Measurements from ENCODE around the gene TMEM187.

Gene TMEM187

DNA sequence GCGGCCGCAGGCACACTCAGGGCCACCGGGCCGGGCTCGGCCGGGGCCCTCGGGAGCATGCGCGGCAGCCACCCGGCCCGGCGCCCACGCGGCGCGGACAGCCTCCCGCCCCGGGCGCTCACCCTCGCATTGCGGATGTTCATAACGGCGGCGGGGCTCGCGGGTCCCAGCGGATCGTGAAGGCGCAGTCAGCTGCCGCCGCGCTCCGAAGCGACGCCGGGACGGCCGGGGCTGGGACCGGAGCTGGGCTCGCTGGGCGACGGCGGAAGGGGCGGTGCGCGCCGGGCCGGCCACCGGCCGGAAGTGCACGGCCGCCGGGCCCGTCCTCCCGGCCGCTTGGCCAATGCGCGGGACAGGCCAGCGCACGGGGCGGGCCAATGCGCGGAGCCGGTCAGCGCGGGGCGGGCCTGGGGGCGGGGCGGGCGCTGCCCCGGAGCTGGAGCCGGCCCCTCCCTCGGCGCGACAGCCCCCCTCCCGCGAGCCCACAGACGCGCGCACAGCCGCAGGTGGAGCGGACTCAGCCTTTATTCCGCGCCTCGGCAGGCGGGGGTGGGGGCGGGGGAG lies 37.7 kb upstream of the TMEM187 start, which contains the start of gene NAA10:
Gene NAA10, minus strand, starts transcription at position 276 of the 564 bp plus-strand sequence. Its CDS starts 133 bp downstream, at position 143.
- DNase-seq (ENCODE audit: low read depth in 2 of 2) = peak in 1 of 2 donors; percentile 34

DNA sequence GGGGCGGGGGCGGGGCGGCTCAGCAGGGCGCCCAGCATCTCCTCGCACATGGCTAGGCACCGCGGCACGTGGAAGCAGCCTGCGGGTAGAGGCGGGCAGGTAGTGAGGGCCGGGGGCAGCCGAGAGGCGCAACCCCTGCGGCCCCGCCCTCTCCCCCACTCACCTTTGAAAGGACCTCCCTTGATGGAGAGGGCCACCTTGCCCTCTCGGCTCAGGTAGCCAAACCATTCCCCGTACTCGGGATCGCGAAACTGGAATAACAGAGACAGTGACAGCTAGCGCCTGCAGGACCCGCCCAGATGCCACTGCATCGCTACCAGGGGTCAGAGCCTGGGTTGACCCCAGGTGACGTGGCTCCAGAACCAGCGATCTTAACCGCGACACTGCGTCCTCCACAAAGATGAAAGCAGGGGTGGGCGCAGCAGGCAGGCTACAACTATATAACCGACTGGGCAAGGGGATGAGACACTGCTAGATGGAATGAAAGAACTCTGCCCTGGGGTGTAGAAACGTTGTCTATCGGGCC lies 37.2 kb upstream of the TMEM187 start:
- DNase-seq (ENCODE audit: low read depth in 2 of 2) = no peak

DNA sequence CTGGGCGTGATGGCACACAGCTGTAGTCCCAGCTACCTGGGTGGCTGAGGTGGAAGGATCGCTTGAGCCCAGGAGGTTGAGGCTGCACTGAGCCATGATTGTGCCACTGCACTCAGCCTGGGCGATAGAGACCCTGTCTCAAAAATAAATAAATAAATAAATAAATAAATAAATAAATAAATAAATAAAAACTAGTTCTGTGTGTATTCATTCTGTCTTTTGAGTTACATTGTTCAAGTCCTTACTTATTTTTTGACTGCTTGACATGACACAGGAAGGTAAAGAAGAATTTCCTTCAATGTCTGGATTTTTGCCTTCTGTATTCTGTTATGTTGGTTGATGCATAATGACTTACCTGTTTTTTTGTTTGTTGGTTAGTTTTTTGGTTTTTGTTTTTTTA lies 35.5 kb upstream of the TMEM187 start:
- no peak for DNase-seq (ENCODE audit: low read depth in 2 of 2)

DNA sequence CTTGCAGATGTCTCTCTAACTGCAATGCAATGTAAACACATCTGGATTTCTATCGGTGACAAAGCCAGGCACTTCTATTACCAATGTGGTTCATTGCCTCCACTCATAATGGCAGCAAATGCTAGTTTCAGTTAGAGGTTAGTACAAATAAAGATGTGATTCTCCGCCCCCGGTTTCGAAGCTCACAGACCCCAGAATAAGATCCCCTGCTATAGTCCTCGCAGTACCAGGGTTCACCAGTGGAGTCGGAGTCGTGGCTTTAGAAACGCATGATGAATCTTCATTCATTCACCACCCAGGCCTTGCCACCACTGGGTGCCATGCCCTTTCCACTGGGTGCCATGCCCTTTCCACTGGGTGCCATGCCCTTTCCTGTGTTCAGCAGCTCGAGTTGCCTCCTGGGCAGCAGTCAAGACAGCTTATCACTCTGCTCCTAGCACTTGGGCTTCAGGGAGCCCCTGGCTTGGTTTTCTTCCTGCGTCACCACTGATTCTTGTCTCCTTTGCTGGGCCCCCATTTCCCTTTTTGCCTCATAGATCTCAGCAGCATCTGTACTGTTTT lies 34.2 kb upstream of the TMEM187 start:
- no peak for DNase-seq (ENCODE audit: low read depth in 2 of 2)

DNA sequence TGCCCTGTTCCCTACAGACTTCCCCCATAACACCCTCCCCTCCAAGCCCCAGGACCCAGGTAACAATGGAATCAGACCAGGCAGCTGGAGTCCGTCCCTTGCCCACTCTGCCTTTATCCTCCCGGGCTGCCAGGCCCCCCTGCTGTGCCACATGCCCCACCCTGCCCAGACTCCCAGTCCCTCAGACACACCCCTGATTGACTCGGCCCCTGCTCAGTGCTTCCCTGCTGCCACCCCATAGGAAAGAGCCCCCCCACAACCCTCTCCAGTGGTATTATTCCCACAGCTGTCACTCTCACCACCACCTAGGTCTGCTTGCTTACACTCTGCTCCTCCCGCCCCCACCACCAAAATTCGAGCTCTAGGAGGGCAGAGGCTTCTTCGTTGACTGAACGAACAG lies 33.0 kb upstream of the TMEM187 start:
- DNase-seq (ENCODE audit: low read depth in 2 of 2) = no peak

DNA sequence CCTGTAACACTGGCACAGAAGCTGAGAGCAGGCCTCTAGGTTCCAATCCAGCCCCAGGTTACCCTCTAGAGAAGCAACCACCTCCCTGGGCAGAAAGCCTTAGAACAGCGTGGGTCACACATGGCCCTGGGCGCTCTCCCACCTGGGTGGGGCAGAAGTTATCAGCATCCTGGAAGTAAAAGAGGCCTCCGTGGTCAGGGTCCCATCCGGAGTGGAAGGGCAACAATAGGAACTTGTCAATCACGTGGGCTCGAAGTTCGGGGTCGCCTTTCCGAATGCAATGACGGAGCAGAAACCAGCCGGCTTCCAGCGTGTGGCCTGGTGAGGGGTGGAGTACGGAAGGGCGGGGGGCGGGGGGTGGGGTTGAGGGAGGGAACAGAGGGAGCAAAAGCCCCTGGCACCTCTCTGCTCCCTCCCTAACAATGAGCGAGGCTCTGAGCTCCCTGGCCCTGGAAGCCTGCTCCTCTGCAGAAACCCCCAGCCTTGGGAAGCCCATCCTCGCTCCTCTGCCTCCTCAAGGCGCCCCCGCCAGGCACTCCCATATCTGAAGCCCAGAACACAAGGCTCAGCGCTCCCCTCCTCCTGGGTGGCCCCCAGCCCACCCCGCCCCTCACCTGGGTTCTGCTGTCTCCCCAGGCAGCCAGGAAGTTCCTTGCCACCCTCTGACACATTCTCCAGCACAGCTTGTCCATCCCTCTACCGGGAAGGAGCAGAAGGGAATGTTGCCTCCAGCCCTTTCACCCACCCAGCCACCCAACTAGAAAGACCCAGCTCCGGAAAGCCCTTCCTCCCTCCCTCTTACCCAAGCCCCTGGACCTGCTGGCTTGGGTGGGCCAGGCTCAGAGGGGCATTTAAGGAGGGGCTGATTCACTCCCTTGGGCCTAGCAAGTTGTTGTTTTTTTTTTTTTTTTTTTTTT lies 31.0 kb upstream of the TMEM187 start:
- no peak for DNase-seq (ENCODE audit: low read depth in 2 of 2)

DNA sequence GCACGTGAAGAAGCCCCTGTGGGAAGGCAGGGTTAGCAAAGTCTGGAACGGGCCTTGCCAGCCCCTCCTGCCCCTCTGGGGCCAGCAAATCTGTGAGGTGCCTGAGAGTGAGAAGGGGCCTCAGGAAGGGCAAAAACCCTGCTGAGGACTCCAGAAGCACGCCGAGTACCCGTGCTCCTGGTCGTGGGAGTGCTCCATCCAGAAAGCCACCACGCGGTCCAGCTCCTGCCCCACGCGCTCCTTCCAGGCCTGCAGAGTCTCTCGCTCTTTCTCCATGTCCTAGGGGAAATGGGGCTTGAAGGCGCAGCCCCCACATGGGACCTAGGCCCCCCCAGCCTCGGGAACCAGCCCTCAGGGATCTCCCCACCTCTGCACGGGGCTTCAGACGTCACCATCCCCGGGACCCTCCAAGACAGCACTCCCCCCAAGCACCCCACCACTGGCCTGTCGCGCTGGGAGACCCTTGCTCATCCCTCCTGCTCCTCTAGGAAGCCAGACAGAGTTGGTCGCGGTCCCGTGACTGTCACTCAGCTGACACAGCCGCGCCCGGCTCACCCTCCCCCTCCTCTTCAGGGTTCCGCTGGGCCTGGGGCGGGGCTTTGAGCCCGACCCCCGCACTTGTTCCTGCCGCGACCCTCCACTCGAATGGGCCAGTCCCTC lies 28.3 kb upstream of the TMEM187 start, which contains the start of gene RENBP:
Gene RENBP, minus strand, starts transcription at position 504 of the 660 bp plus-strand sequence. Its CDS starts 33 bp downstream, at position 471.
- no peak for DNase-seq (ENCODE audit: low read depth in 2 of 2)

DNA sequence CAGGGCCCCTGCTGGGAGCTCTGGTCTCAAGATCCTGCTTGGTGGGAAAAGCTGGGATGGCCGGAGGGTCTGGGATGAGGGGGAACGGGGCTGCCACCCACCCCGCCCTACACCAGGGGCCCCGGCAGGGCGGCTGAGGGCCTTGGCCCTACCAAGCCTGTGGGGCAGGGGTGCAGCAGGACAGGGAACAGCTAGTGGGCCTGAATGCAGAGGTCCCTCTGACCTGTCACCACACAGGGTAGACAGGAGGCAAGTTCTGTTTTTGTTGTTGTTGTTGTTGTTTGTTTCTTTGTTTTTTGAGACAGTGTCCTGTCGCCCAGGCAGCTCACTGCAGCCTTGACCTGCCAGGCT lies 27.8 kb upstream of the TMEM187 start:
- DNase-seq (ENCODE audit: low read depth in 2 of 2) = no peak

DNA sequence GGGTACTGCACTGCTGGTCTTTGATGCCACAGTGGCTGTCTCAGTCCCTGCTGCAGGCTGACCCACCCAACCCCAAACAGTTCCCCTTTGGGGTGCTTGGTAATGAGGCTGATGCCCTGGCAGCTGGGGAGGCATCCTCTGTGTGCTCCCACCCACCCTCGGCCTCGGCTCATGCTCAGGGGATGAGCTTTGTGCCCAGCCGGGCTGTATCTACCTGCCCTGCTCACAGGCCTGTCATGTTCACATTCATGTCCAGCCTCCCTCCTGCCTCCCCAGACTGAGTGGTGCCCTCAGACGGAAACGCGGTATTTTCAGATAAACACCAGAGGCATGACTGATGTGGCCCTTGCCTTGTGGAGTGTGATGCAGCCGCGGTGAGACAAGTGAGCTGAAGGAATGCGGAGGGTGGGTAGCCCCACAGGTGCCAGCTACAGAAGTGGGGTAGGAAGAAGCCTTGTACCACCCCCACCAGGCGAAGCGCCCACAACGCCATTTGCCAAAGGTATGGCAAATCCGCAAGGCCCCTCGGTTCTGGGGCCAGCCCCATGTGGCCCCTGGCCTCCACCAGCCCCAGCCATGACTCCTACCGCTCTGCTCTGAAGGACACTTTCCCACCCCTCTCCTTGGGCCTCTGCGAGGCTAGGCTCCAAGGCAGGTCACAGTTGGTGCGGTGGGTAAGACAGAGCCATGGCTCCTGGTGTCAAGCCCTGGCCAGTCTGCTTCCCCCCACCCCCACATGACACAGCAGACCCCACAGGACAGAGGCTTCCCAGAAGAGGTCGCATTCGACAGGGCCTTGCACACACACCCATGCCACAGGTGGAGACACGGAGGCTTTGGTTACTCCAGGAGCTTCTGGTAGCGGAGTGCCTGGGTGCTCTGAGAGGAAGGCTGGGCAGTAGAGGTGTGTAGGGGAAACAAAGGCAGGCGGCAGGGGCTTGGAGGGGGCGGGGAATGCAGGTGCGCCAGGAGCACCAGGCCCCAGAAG lies 26.3 kb upstream of the TMEM187 start:
- DNase-seq (ENCODE audit: low read depth in 2 of 2) = no peak

DNA sequence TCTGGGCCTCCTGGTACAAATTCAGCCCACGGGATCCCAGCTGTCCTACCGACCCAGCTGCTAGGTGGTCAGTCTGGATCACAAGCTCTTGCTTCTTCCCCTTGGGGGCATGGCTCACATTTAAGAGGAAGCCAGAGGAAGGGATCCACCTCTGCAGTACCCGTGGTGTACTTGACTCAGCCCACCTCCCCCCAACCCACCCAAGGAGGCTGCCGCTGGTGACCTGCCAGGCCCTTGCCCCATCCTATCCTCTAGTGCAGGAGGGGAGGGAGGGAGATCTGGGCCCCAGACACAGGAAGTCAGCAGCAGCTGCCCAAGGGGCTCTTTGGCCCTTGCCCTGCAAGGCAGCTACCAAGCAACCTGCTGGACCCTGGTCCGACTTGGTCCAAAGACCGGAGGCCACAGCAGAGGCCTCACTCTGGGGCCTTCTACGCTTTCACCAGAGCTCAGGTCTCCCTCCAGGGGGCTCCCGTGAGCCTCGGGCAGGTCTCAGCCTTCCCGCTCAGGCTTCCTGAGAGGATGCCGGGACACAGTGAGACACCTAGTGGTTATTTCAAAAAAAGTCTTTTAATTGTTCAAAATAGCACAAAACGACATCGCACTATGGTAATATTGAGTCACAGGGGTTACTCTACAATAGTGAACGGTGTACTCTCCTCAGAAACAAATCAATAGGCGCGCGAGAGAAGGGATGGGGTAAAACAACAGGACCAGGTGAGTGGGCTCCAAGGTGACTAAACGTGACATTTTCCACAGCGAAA lies 25.4 kb upstream of the TMEM187 start:
- peak; percentile 50 to 61 for DNase-seq (ENCODE audit: low read depth in 2 of 2)

DNA sequence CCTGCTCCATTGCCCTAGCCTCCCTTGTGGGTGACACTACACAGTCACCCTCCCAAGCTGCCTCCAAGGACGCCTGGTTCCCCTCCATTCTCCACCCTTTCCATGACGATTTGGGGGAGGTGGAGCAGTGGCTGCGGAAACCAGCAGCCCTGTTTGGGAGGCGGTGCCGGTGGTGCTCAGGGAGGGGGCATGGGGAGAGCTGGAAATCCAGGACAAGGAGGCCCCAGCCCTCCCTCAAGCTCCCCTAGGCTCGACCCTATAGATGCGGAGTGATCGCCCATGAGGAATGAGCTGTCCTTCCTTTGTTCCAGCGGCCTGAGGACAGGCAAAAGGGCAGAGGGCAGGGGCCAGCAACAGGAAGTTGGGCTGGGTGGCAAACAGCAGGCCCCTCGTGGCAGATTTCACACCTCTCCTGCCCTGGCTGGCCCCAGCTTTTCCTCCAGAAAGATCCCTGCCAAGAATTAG lies 24.5 kb upstream of the TMEM187 start:
- DNase-seq (ENCODE audit: low read depth in 2 of 2) = no peak

DNA sequence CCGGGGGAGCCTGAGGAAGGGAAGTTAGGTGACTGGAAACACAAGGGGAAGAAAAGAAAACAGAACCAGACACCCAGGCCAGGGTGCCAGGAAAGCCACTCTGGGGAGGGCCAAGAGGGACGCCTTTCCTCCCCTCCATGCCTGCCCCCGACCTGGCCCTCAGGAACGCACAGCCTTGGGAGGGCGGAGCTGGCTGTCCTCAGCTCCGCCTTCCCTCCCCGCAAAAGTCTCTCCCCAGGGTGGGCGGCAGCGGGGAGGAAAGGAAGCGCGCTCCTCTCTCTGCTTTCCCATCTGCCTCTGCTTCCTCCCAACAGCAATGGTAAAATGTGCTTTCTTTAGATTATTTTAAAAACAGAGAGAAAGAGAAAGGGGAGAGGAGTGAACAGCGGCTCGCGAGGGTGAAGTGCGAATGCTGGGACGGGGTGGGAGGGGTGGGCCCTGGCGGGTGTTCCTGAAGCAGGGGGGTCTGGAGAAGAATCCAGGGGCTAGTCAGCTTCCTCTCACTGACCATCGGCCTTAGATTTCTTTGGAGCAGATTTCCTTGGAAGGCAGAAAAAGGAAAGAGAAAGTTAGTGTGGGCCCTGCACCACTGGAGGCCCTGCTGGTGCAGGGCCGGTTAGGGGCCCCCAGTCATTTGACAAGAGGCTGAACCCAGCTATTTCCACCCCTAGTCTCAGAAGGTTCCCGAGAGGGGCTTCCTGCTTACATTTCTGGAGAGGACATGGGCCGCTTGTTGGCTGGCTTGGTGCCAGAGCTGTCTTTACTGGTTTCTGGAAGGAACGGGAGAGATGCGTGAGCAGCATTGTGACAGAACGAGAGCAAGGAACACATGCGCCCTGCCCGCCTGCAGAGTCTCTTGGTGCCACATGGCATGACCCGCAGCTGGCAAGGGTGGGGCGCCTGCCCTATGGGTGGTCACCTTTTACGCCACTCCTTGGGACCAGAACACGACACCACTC lies 23.4 kb upstream of the TMEM187 start:
- DNase-seq (ENCODE audit: low read depth in 2 of 2) = no peak

DNA sequence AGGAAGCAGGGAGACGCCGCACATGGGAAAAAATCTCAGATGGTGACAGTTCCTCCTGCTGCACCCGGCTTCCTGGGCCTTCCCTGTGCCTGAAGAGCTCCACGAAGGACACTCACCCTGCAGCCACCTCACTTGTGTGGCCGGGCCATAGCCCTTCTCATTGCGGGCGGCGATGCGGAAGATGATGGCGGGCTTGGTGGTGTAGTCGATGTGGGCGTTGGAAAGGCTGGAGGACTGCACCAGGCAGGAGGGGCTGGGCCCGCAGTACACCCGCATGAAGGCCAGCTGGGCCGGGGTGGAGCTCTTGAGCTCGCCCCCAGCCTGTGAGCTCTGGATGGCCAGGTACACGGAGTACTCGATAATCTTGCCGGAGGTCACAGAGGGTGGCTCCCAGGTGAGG lies 22.4 kb upstream of the TMEM187 start:
- no peak for DNase-seq (ENCODE audit: low read depth in 2 of 2)

DNA sequence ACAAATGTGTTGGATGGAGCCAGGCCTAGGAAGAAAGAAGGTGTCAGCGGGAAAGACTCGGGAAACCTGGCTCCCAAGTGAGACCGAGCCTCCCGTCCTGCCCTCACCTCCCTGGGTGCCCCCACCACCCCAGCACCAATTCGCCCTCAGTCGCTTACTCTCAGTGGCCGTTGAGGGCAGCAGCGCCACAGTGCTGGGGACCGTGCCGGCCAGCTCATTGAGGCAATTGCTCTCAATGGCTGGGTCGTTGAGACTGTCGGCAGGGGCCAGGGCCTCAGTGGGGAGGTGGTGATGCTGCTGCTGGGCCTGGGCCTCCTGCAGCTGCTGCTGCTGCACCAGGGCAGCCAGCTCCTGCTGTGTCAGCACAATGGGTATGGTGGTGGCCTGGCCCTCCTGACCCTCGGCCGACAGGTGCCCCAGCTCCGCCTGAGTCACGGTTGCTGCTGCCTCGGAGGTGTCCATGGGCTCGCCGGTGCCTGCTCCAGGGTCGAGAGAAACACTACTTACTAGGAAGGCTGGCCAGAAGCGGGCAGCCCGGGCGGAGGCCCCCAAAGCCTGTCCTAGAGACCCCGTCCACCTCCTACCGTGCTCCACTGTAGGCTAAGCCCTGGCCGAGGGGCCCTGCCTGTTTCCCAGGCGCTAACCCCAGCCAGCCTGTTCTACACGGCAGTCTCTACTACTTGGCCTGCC lies 20.7 kb upstream of the TMEM187 start:
- DNase-seq (ENCODE audit: low read depth in 2 of 2) = no peak

DNA sequence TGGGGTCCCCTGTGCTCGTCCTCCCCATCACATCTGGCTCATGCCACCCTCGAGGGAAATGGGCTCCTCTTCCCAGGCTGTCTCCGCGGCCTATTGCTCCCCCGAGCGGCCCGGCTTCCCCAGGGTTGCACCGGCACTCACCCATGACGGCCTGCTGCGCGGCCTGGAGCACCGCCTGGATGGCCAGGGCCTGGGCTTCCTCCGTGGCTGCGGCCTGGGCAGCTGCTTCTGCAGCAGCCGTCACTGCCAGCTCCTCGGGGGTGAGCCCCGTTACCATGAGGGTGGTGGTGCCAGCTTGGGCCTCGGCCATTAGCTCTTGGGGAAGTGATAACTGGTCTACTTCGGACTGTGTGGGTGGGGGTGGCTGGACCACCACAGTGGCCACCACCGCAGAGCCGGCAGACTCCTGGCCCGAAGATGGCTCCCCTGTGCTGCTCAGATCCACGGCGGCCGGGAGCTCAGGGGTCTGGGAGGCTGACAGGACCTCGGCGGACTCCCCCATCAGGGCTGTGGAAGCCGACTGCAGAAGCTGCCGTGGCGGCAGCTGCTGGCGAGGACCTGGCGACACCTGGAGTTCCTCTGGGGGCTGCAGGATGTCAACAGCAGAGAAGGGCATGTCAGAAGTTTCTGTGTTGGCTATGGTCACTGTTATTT lies 20.1 kb upstream of the TMEM187 start:
- DNase-seq (ENCODE audit: low read depth in 2 of 2) = no peak

DNA sequence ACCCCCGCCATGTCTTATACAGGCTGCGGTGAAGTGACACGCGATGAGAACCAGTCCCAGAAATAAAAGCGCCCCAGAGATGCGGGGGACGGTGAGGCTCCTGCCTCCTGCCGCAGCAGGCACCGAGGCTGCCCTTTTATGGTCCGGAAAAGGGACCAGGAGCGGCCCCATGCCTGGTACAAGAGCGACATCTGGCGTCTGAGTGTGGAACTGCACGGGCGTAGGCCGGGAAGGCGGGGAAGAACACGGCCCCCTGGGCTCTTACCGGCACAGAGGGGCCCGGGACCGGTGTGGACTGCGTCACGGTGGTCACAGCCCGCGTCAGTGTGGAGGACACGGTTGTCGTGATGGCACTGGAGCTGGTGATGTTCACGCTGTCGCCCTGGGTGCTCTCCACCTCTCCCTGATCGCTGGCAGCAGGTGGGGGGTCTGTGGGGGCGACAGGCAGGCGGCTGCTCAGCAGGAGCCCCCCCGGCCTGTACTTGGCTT lies 19.2 kb upstream of the TMEM187 start:
- DNase-seq (ENCODE audit: low read depth in 2 of 2) = peak; percentile 48 to 65

DNA sequence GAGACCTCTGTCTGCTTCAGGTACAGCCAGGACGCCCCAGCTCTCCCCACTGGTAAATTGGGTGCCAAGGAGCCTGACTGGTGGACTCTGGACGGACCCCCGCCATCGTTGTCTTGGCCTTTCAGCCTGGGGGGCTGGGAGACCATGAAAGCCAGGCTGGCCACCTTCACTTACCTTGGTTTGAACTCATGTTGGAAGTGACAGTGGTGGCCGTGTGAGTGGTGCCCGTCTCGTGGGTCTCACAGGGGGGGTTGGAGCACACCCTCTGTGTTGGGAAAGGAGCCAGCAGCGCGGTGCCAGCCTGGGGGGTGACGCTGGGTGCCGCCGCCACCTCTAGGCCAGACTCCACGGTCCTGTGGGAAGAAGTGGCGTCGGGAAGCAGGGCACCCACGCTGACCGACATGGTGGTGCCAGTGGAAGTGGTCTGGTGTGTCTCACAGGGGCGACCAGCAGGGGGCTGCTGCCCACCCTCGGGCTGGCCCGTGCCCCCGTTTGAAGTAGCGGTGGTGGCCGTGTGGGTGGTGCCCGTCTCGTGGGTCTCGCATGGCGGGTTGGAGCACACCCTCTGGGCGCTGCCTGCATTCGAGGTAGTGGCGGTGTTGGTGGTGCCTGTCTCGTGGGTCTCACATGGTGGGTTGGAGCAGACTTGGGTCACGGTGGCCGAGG lies 18.5 kb upstream of the TMEM187 start:
- DNase-seq (ENCODE audit: low read depth in 2 of 2) = no peak
